HG02571 (cell line): ENCODE data around the gene KCNMA1.

Experiments
- ATAC-seq: cut with Tn5 transposase; IDR thresholded peaks from one replicate; pipeline ENCODE4 v1.9.1; 2021; ENCODE audit warnings: mild to moderate bottlenecking, moderate library complexity; ENCODE audit not compliant: unreplicated experiment

KCNMA1 gene

DNA sequence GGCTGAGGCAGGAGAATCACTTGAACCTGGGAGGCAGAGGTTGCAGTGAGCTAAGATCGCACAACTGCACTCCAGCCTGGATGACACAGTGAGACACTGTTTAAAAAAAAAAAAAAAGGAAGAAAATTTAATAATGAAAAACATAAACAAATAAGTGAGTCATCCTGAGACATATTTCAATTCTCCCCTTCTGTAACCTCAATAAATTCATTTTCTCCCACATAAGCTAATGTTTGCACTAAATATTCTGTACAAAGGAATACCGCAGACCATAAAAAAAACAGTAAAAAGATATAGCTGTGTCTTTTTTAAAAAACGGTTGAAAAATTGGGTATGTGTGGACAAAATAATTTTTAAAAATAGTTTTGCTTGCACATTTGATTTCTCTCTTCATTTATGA lies 654.0 kb downstream of the KCNMA1 start:
- no peak for ATAC-seq

DNA sequence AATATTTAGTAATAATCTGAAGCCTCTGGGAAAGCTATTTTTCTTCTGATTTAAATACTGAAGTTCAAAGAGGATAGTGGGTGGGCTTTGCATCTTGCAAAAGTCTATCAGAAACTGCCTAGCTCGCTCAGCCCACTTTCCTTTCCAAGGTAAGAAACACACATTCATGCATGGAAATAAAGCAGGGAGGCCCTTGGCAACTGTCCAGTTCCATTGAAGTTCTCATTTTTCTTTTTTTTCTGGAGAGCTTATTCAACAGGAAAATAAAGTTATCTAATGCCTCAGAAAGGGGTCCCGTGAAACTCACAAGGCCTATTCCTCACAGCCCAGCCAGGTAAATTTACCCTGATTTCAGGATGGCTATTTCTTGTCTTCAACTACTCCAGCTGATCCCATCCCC lies 654.9 kb downstream of the KCNMA1 start:
- ATAC-seq: no peak

DNA sequence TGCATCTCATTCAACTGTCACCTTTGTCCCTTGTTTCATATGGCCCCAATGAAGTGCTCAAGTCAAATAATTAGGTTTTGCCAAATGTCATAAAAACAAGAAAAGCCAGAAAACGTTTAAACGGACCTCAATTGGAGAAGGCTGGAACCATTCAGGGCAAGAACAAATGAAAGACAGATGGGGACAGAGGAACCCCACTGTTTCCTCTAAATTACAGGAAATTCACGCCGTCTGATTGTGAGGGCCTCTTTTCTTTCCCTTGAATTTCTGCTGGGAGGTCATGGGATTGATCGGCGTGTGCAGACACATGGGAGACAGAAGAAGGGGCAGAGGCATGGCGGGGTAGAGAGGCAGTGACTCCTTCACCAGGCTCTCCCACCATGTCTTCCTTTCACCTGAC lies 656.4 kb downstream of the KCNMA1 start:
- no peak for ATAC-seq

DNA sequence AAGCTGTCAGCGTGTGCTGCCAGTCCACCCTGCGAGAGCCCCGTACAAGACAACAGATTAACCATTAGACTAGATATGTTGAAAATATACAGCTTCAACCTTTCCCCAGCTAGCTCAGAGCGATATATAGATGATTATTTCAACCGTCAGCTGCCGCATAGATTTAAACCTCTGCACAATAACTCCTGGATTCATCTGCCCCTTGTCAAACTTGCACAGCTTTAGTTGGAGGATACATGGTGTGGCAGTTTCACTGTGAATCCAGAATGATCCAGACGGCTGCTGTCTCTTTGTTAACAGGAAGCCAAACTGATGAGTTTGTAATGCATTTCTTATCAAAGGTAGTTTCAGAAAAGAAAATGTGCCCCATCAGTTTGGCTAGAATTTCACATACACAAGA lies 659.7 kb downstream of the KCNMA1 start:
- ATAC-seq: no peak

DNA sequence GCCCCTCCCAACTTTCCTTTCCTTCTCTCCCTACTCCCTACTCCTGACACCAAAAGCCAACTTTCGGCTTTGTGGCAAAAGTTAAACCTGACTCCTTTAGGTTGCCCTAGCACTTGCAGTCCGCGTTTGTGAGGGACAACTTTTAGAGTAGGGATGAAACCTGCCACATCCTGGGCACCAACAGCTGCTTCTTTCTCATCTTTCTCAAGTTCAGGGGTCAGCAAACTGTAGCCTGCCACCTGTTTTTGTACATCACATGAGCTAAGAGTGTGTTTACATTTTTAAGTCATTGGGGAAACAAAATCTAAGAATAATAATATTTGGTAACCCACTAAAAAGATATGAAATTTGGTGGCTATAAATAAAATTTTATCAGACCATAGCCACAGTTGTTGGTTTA lies 660.6 kb downstream of the KCNMA1 start:
- ATAC-seq: no peak

DNA sequence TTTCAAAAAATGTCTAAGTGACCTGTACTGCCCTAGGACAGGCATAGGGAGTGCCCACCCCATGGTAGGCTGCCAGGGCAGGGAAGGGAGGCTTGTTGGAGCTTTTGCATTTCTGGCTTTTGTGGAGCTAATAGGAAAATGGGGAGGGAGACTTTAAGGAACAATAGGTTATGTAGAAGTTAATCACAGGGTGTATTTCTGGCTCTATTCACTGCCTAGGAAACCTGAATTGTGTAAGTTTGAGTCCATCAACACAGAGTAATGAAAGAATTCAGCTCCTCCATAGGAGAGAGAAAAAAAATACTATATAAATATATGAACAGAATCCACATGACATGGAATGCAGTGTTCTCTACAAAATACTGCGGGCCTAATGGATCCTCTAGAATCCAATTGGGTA lies 661.5 kb downstream of the KCNMA1 start:
- ATAC-seq: no peak

DNA sequence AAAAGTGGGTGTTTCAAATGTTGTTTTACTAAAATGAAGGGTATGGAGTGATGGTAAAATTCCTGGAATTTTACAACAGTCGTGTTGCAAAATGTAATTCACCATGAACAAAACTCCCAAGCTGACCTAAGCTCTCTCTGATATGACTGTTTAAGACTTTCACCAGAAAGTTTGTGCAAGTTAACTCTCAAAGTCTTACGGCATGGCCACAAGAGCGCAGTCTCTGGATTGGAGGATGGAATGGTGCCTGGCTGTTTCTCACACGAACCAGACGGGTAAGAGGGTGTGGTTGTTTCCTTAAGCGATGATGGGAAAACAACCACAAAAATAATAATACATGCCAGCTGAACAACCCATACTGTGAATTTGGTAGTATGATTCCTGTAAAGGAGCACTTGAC lies 662.5 kb downstream of the KCNMA1 start:
- no peak for ATAC-seq

DNA sequence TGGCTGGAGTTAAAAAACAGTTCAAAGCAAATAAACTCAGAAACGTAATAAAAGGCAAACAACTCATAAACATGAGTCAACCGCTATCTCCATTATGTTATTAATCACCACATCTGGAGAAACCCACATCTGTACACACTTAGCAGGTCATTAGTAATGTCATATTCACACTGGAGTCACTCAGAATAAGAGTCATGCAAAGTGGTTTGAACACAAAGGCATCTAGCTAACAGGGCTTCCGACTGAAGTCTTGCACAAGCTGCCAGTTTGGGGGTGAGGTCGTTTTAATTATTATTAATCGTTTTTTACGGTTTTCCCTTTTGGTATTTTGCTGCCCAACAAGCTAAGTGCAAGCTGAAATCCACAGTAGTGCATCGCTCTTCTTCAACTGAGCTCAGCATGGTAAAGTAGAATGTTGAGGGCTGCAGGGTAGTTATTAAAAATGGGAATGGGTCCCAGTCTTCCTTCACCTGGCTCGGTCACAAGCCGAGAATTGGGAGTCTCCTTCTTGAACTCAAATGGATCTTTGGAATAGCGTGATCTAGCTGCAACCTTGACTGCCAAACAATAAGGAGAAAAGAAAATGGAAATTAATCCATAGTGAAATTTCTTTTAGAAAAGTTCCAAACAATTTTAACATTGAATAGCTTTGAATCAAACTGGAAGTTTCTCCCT lies 663.5 kb downstream of the KCNMA1 start:
- ATAC-seq: no peak

DNA sequence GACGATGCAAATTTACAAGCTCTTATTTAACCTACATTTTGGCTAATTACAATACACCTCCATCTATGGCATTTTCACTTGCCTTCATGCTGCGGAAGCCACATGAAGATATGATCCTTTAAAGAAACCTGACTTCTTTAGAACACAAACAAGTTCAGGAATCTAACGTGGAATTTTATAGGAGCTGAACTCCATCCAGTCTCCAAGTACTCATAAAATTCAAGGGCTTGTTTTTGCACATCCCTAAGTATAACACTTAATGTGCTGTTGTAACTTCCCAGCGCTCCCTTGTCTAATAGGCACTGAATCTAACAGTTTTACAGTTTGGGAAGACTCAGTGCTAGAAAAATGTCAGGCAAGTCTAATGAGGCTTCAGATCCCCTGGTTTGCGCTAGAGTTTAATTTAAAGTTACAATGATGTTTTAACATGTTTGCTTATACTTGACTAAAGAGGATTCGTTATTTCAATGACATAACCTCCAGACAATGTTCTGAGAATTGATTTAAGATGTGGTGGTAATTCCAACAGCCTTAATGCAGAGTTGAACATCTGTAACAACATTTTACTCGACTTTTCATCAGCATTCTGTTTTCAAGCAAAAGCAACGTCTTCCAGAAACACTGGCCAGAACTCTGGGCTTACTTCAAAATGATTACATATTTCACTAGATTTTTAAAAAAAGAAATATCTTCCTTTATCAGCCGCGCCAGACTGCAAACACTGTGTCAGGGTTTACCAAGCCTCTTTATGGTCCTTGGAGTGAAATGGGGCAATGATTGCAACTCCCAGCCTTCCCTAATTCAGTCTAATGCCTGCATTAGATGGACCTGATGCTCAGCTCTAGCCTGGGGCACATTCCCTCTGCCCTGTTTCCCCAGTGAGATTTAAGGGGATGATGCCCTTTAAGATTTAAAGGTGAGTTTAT lies 664.3 kb downstream of the KCNMA1 start:
- no peak for ATAC-seq

DNA sequence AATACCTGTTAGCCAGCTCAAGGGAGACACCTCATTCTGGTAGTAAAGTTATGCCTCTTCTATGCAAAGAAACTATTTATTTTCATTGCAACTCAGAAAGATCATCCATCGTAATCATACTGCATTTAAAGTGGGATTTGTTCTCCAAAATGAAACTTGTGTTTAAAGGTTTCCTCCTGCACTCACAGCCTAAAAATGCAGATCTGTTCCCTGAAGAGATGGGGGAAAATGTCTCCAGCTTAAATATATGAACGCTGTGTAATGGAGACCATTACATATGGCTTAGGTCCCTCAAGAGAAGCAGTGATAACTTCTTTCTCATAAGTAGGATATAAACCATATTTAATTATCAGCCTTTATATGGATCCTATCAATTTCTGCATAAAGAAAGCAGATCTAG lies 665.1 kb downstream of the KCNMA1 start:
- ATAC-seq: no peak

DNA sequence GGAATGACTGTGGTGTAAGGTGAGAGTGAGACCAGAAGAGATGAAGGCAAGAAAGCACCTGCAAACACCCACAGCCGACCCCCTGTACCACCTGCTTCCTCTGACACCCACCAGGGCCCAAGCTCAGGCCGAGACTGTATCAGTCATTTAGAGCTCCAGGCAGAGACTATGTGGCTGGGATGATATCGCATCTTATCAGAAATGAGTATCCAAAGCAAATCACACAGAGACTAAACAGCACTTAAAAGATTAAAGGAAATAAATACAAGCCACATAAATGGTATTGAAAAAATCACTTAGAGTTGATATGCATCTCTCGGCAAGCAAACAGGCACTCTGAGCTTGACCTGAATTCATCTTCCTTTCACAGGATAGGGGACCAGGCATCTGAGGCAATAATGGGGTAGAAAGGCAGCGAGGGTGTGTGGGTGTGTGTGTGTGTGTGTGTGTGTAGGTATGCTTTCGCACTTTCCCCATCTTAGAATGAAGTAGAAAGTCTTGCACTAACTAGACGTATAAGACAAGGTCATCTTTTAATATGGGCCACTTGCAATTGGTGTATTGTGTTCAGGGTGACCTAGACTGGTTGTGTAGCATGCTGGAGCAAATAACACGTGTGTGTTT lies 665.9 kb downstream of the KCNMA1 start:
- no peak for ATAC-seq

DNA sequence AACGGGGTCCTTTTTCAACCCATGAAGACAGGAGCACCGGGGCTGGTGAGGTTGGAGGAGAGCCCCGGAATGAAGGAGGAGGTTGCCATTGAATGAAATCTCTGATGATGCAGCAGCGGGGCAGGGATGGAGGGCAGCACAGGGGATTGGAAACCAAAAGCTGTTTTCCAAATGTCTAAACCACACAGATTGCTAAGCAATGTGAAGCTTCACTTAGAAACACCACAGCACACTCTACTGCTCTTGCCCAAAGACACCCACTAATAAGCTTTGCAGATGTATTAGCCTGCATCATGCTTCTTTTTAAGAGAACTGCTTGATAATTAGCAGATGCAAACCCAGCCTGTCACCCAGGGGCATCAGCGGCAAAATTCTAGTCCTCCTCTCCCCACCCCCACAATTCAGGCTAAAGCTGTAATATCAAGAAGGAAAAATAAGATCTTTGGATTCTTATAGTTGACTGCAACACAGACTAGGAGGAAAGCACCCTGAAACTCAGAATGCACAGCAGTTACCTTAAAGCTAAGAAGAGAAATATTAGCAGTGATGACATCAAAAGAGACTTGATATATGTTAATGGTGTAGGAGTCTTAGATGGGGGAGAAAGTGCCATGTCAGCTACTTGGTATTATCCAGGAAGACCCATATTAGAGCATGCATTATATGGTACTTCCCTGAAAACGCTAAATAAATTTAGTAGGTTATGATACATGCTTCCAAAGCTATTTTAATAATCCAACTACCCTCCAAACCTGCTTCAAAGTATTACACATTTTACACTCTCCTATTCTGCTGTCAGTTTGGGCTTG lies 666.7 kb downstream of the KCNMA1 start:
- ATAC-seq: no peak

DNA sequence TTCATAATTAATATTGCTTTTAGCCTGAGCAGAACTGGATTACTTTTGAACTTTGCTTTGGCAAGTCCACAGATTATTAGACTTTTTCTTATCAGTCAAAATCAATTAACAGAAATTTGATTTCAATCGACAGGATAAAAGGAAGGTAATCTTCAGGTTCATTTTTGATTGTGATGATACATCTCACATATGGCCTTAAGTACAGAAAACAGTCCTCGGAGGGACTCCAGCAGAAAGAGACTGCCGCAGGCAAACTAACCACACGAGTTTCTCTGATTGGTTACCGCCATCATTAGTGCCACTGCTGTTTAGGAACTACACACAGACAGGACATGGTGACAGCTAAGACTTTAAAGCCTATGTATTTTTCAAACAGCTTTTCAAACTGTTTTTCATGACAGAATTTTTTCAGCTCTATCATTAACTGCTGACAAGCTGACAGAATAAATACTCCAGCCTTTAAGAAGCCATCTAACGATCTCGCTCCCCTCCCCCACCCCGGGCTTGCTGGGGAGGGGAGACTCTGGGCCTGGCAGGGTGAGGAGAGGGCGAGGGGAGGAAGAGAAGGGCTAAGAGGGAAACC lies 668.2 kb downstream of the KCNMA1 start:
- ATAC-seq: no peak

DNA sequence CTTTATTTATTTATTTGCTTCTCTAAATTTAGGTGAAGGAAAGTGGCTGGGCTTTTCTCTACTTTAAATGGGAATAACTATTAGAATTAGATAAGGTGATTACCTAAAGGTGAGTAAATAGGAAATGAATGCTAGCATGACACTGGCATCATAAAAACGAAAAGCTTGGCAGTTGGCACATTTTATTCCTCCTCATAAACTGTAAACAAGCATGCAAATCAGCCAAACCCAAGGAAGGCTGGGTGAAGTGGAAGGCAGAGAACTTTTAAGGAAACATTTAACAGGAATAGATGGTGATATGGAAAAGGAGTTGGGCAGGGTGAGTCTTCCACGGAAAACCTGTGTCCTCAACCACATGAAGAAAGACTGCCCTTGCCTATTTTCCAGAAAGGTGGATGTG lies 669.1 kb downstream of the KCNMA1 start:
- no peak for ATAC-seq

DNA sequence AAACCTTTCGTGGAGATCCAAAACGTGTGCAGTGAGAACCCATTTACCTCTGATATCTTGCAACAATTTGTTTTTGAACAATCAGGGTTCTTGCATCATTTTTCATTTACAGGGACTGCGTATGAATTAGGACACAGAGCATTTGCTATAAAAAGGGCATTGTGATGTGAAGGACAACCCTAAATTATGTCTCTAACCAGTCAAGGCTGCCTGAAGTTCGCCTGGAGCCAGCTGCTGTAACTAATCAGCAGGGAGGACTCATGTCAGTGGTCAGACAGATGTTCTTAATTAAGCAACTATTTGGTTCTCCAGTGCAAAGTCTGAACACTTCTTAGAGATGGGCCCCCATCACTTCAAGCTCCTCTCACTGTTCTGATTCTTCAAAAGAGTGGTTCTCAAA lies 674.8 kb downstream of the KCNMA1 start:
- no peak for ATAC-seq

DNA sequence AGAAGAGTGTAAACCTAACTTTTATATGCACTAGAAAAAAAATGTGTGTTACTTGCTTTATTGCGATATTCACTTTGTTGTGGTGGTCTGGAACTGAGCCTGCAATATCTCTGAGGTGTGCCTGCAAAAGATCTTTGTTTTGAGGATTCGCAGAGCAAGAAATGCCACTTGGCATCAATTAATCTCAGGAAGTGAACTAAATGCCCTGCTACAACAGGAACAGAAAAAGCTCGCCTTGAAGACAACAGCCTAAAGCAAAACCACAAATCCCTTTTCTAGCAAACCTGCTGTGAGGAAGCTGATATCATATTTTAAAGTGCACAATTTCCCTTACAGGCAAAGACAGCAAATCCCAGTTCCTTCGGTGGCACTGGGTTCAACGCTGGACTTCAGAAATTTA lies 675.8 kb downstream of the KCNMA1 start:
- ATAC-seq: no peak

DNA sequence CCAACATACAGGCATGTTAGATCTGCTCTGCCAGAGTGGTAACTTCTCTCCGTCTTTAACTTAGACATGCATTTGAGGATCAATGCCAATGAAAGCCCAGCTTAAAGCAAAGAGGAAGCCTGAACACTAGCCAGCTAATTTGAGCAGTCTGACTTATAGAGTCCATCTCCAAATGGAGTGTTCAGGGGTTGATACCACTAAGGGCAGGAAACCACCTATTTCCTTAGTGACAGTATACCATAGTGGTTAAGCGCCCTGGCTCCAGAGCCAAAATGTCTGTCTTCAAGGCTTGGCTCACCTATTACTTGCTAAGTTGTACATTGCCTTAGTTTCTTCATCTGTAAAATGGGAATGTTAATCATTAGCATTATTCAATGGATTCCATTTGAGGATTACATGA lies 678.5 kb downstream of the KCNMA1 start:
- no peak for ATAC-seq

DNA sequence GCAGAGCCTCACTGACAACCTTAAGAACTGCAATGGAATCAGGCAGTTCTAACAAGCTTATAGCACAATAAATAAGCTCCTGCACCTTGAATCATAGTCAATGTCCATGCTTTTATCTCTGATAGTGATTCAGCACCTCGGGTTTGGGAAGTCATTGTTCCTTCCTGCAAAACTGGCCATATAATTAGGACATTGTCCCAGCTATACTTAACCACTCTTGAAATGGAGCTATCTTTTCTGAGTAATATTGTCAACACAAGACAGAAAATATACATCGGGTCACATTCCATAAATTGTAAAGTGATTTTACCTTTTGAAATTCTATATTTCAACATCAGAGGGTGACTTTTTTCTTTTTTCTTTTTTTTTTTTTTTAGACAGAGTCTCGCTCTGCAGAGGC lies 682.8 kb downstream of the KCNMA1 start:
- ATAC-seq: no peak

DNA sequence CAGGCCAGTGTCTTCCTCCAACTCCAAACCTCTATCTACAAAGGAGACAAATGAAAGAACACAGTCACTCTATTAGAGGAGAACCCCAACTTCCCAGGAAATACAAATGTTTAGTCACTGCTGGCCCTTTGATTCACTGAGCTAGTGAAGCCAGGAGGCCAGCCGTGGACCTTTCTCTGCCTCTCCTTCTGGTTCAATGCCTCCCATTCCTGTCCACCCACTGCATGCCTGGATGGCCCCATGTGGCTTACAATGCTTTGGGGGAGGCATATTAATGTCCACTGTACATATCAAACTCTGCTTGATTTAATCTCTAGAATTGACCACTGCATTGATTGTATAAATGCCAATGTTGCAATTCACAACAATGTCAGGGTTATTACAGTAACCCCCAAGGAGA lies 687.3 kb downstream of the KCNMA1 start:
- ATAC-seq: no peak

DNA sequence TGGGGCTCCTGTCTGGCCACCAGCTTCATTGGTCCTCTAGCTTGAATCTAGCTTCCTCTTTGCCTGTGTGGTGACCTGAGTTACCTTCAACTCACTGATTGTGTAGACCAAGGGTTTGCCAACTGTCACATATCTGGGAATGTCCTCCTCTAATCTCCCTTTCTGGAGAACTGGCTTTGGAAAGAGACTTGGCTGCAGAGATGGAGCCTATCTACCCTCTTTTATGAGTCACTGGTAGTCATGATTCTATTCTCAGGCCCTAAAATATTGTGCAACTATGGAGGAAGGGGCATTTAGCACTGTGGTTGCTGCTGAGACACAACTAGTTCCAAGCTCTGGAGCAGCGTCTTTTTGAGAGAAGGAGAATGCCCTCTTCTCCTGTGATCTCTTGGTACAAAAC lies 691.3 kb downstream of the KCNMA1 start:
- ATAC-seq: no peak

DNA sequence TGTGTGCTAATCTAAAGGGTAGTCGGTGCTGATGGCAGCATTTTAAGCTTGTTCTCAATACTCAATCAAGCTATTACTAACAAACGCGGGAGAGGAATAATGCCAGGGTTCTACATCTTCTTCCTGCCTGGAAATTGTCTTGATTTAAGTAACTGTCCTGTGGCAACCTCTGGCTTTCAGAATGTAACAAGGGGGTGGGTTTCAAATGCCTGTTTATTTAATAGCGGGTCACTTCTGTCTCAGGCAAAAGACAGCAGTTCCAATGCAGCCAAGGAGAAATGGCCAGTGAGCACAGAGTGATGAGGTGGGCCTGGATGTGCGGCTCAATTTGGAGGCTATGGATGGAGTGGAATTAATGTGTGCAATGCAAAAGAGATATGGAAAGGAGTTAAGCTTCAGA lies 692.4 kb downstream of the KCNMA1 start:
- no peak for ATAC-seq
